Measurements from ENCODE around the gene HCN1. TPM values are rescaled to one million over a fixed set of nuclear protein-coding genes. Genes with fewer than 3 reads are reported as not detected.

Gene HCN1
- polyA plus RNA-seq, 2 of the 4 experiments (the other 2 are of a cell fraction): not detected

GRCh38 chr5:45694255-45694814 lies 1.8 kb downstream of the HCN1 start:
- ChIA-PET POLR2A (no interaction called here), CTCF (no interaction called here)
- no peak for DNase-seq (ENCODE audit: low read depth in 1 of 2, low spot score in 1 of 2)
- H3K4me3 ChIP-seq: no peak overlapping the region
- no peaks in the 10 kb centered on the region for H3K4me1 ChIP-seq
- H3K27ac ChIP-seq: no peak overlapping the region
- no peak for ATAC-seq
- no peak for FAIRE-seq
- TF ChIP-seq REST (IDR thresholded peaks at IDR 0.05) (peak; percentile 74), RARB (CRISPR knock-in tag; IDR thresholded peaks at IDR 0.05) (no peak), JUNB (IDR thresholded peaks at IDR 0.05) (no peak), ZSCAN20 (CRISPR knock-in tag; IDR thresholded peaks at IDR 0.05) (no peak), NR3C1 (IDR thresholded peaks at IDR 0.05) (no peak)
- no peak overlapping the region for H3K4me2 ChIP-seq
- no peaks in the 10 kb centered on the region for H3K9me3 ChIP-seq
- 14% methylated on average over 14 of the region's 14 CpGs for WGBS (ENCODE audit: missing lambda C conversion rate)

DNA sequence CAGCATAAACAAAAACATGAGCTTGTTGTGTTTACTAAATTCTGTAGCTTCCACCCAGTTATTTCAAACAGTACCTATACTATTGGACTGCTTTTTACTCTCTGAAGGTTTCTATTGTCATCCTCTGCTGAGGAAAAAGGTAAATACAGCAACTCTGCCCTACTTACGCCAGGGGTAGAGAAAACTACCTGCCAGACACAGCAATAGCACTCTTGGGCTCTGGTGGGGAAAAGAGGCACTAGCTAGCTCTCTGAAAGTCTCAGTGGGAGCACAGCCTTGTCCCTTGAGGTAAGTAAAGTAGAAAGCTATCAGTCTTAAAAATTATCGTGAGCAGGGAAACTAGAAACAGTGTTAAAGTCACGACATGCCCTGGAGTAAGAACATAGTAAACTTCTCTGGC lies 3.7 kb downstream of the HCN1 start:
- Histone ChIP-seq H3K27ac (no peak overlapping the region), H3K4me2 (no peak overlapping the region), H3K4me1 (no peaks in the 10 kb centered on the region), H3K4me3 (no peak overlapping the region), H3K9me3 (no peaks in the 10 kb centered on the region)
- ChIA-PET CTCF (no interaction called here), POLR2A (no interaction called here)
- TF ChIP-seq ELK1 (IDR thresholded peaks at IDR 0.05; ENCODE audit: low read depth, low read length) (no peak), JUNB (IDR thresholded peaks at IDR 0.05) (no peak), SREBF2 (IDR thresholded peaks at IDR 0.05) (no peak), MAX (IDR thresholded peaks at IDR 0.05) (no peak), PHF8 (IDR thresholded peaks at IDR 0.05; ENCODE audit: borderline replicate concordance, low read depth) (no peak), POLR2AphosphoS2 (conservative IDR thresholded peaks at IDR 0.05; ENCODE audit: low read length) (no peak), KDM5A (IDR thresholded peaks at IDR 0.05) (no peak), GATA3 (IDR thresholded peaks at IDR 0.05; ENCODE audit: borderline replicate concordance) (no peak), HOXB5 (CRISPR knock-in tag; IDR thresholded peaks at IDR 0.05) (no peak), NFE2L2 (conservative IDR thresholded peaks at IDR 0.05; ENCODE audit: low read length) (no peak), FOSL2 (IDR thresholded peaks at IDR 0.05) (no peak), FOSL2 (CRISPR knock-in tag; IDR thresholded peaks at IDR 0.05) (no peak), CBX8 (IDR thresholded peaks at IDR 0.05) (no peak), POLR2A (IDR thresholded peaks at IDR 0.05; ENCODE audit: low read length) (no peak), FOXS1 (CRISPR knock-in tag; IDR thresholded peaks at IDR 0.05) (no peak), BHLHE40 (IDR thresholded peaks at IDR 0.05; ENCODE audit: low read depth, low read length) (no peak), ZSCAN20 (CRISPR knock-in tag; IDR thresholded peaks at IDR 0.05) (no peak), REST (IDR thresholded peaks at IDR 0.05) (no peak), RNF2 (IDR thresholded peaks at IDR 0.05; ENCODE audit: borderline replicate concordance, low read depth) (no peak)
- TF ChIP-seq, protein P1, sequence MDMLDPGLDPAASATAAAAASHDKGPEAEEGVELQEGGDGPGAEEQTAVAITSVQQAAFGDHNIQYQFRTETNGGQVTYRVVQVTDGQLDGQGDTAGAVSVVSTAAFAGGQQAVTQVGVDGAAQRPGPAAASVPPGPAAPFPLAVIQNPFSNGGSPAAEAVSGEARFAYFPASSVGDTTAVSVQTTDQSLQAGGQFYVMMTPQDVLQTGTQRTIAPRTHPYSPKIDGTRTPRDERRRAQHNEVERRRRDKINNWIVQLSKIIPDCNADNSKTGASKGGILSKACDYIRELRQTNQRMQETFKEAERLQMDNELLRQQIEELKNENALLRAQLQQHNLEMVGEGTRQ (IDR thresholded peaks at IDR 0.05): no peak
- FAIRE-seq: no peak
- DNase-seq (ENCODE audit: low read depth in 1 of 2, low spot score in 1 of 2): no peak
- no peak for ATAC-seq
- 3% methylated on average over 3 of the region's 3 CpGs for WGBS (ENCODE audit: missing lambda C conversion rate)

Measured in A549 (cell line).